GM12874 (cell line): Measurements from ENCODE around the gene ZNF469.

Source experiments
- CTCF ChIP-seq: IDR thresholded peaks from 2 replicates; pipeline ENCODE4 v1.5.1; 2011; ENCODE audit warnings: low read depth, mild to moderate bottlenecking, control low read depth, low read length, moderate library complexity; ENCODE audit not compliant: insufficient read depth

The ZNF469 gene

GRCh38 chr16:88426018-88426417, 43.3 kb downstream of the ZNF469 start:
- no peak for TF ChIP-seq CTCF

- TF ChIP-seq CTCF, result no peak
These were observed 44.6 kb downstream of the ZNF469 start for GRCh38 chr16:88427376-88427775.

DNA sequence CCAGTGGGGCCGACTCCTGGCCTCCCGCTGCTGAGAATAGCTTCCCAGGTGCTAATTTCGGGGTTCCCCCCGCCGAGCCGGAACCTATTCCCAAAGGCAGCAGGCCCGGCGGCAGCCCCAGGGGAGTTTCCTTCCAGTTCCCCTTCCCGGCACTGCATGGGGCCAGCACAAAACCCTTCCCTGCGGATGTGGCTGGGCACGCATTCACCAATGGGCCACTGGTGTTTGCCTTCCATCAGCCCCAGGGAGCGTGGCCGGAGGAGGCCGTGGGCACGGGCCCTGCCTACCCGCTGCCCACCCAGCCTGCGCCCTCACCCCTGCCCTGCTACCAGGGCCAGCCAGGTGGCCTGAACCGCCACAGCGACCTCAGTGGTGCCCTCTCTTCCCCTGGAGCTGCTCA, 45.4 kb downstream of the ZNF469 start:
- TF ChIP-seq CTCF, result no peak

- no peak for TF ChIP-seq CTCF
These were observed 46.0 kb downstream of the ZNF469 start for GRCh38 chr16:88428616-88429386.

DNA sequence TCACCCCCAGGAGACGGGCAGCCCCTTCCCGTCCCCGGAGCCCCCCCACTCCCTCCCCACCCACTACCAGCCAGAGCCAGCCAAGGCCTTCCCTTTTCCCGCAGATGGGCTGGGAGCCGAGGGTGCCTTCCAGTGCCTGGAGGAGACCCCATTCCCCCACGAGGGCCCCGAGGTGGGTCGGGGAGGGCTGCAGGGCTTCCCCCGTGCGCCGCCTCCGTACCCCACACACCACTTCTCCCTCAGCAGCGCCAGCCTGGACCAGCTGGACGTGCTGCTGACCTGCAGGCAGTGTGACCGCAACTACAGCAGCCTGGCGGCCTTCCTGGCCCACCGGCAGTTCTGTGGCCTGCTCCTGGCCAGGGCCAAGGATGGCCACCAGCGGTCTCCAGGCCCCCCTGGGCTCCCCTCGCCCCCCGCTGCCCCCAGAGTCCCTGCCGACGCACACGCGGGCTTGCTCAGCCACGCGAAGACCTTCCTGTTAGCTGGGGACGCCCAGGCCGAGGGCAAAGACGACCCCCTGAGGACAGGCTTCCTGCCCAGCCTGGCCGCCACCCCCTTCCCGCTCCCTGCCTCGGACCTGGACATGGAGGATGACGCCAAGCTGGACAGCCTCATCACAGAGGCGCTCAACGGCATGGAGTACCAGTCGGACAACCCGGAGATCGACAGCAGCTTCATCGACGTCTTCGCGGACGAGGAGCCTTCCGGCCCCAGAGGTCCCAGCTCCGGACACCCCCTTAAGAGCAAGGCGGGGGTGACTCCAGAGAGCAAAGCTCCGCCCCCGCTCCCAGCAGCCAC, 46.8 kb downstream of the ZNF469 start:
- no peak for TF ChIP-seq CTCF

- TF ChIP-seq CTCF, result no peak
These were observed 47.4 kb downstream of the ZNF469 start for GRCh38 chr16:88430185-88430523.

DNA sequence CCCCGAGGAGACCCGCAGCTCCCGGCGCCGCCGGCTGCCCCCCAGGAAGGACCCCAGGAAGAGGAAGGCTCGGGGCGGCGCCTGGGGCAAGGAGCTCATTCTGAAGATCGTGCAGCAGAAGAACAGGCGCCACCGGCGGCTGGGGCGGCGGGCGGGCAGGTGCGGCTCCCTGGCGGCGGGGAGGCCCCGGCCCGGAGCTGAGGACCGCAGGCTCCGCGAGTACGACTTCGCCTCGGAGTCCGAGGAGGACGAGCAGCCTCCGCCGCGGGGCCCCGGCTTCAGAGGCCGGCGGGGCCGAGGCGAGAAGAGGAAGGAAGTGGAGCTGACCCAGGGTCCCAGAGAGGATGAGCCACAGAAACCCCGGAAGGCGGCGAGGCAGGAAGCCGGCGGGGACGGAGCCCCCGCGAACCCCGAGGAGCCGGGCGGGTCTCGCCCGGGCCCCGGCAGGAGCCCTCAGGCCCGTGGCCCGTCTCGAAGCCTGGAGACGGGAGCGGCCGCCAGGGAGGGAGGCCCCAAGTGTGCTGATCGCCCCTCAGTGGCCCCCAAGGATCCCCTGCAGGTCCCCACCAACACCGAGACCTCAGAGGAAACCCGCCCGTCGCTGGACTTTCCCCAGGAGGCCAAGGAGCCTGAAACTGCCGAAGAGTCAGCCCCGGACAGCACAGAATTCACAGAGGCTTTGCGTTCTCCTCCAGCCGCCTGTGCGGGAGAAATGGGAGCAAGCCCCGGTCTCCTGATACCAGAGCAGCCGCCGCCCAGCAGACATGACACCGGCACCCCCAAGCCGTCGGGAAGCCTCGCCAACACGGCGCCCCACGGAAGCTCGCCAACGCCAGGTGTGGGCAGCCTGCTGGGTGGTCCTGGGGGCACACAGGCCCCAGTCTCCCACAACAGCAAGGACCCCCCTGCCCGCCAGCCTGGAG, 48.0 kb downstream of the ZNF469 start:
- no peak for TF ChIP-seq CTCF
